ENCODE measurements around the gene MYO15A.

MYO15A gene

GRCh38 chr17:18071751-18072150, 36.8 kb upstream of the MYO15A start:
- ATAC-seq (ENCODE audit: insufficient read depth, low read depth) = no peak
- no peak overlapping the region for H3K9ac ChIP-seq (ENCODE audit: low read depth, low read length)

GRCh38 chr17:18074566-18075272, 33.8 kb upstream of the MYO15A start:
- no peaks in the 10 kb centered on the region for H3K4me1 ChIP-seq (ENCODE audit: insufficient read depth, low read length)
- no peaks in the 10 kb centered on the region for H4K20me1 ChIP-seq (ENCODE audit: insufficient read depth, low read length)
- H3K27ac ChIP-seq (ENCODE audit: low read length) = no peak overlapping the region
- no peaks in the 10 kb centered on the region for H3K9me3 ChIP-seq (ENCODE audit: insufficient read depth, low read length, severe bottlenecking)
- DNase-seq (no peak), ATAC-seq (ENCODE audit: insufficient read depth, low read depth) (no peak)
- H3K4me3 ChIP-seq (ENCODE audit: low read depth in 1 of 2, low read length in 2 of 2) = no peak overlapping the region
- H3K9ac ChIP-seq (ENCODE audit: low read depth, low read length) = no peak overlapping the region
- H3K79me2 ChIP-seq (ENCODE audit: insufficient read depth, low read length) = no peaks in the 10 kb centered on the region
- no peaks in the 10 kb centered on the region for H3K36me3 ChIP-seq (ENCODE audit: insufficient read depth, low read length)
- H3K4me2 ChIP-seq (ENCODE audit: insufficient read depth, low read length) = no peak overlapping the region
- no peak for TF ChIP-seq EZH2 (IDR thresholded peaks at IDR 0.05; ENCODE audit: borderline replicate concordance, low read depth, low read length, severe bottlenecking)
- TF ChIP-seq CTCF (IDR thresholded peaks at IDR 0.05; ENCODE audit: borderline replicate concordance, extremely low read depth, low read length, poor library complexity, severe bottlenecking) = no peak
- no peak overlapping the region for H2AFZ ChIP-seq (ENCODE audit: low read depth, low read length)
- H3K27me3 ChIP-seq (ENCODE audit: insufficient read depth, low read length, poor library complexity) = no peaks in the 10 kb centered on the region

More at GRCh38 chr17:18071751-18072150, 36.8 kb upstream of the MYO15A start:
- no peak for DNase-seq
- H2AFZ ChIP-seq (ENCODE audit: low read depth, low read length) = no peak overlapping the region
- no peaks in the 10 kb centered on the region for H3K4me1 ChIP-seq (ENCODE audit: insufficient read depth, low read length)
- no peaks in the 10 kb centered on the region for H3K9me3 ChIP-seq (ENCODE audit: insufficient read depth, low read length, severe bottlenecking)
- no peak overlapping the region for H3K4me3 ChIP-seq (ENCODE audit: low read depth in 1 of 2, low read length in 2 of 2)
- H3K27ac ChIP-seq (ENCODE audit: low read length) = no peak overlapping the region
- no peaks in the 10 kb centered on the region for H3K79me2 ChIP-seq (ENCODE audit: insufficient read depth, low read length)
- H3K36me3 ChIP-seq (ENCODE audit: insufficient read depth, low read length) = peaks cover 7% of the 10 kb centered on the region; the same call in 1 of the 2 replicates
- H3K27me3 ChIP-seq (ENCODE audit: insufficient read depth, low read length, poor library complexity) = no peaks in the 10 kb centered on the region
- TF ChIP-seq CTCF (IDR thresholded peaks at IDR 0.05; ENCODE audit: borderline replicate concordance, extremely low read depth, low read length, poor library complexity, severe bottlenecking) = no peak
- TF ChIP-seq EZH2 (IDR thresholded peaks at IDR 0.05; ENCODE audit: borderline replicate concordance, low read depth, low read length, severe bottlenecking) = no peak
- no peak overlapping the region for H3K4me2 ChIP-seq (ENCODE audit: insufficient read depth, low read length)
- no peaks in the 10 kb centered on the region for H4K20me1 ChIP-seq (ENCODE audit: insufficient read depth, low read length)

DNA sequence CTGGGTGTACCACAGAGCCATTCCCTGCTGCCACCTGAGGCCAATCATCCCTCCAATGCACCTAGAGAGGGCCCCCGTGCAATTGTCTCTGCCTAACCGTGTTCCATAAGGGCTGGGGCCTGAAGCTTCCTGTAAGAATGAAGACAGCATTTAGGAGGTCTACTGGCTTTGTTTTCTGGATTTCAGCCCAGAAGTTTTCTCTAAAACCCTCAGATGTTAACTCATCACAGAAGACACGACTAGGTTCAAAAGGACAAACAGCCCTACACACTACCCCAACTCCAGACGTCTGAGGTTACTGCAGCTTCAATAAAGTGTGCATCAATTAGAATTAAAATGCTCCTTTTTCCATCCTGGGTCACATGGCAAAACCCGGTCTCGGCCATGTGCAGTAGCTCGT, 31.6 kb upstream of the MYO15A start:
- no peak for TF ChIP-seq CTCF (IDR thresholded peaks at IDR 0.05; ENCODE audit: borderline replicate concordance, extremely low read depth, low read length, poor library complexity, severe bottlenecking)
- no peak for TF ChIP-seq EZH2 (IDR thresholded peaks at IDR 0.05; ENCODE audit: borderline replicate concordance, low read depth, low read length, severe bottlenecking)
- Histone ChIP-seq H3K9ac (ENCODE audit: low read depth, low read length) (no peak overlapping the region), H3K36me3 (ENCODE audit: insufficient read depth, low read length) (no peaks in the 10 kb centered on the region), H3K4me3 (ENCODE audit: low read depth in 1 of 2, low read length in 2 of 2) (no peak overlapping the region), H3K79me2 (ENCODE audit: insufficient read depth, low read length) (no peaks in the 10 kb centered on the region), H3K9me3 (ENCODE audit: insufficient read depth, low read length, severe bottlenecking) (no peaks in the 10 kb centered on the region), H3K27ac (ENCODE audit: low read length) (no peak overlapping the region), H4K20me1 (ENCODE audit: insufficient read depth, low read length) (no peaks in the 10 kb centered on the region), H3K27me3 (ENCODE audit: insufficient read depth, low read length, poor library complexity) (no peaks in the 10 kb centered on the region), H3K4me2 (ENCODE audit: insufficient read depth, low read length) (no peak overlapping the region), H2AFZ (ENCODE audit: low read depth, low read length) (no peak overlapping the region), H3K4me1 (ENCODE audit: insufficient read depth, low read length) (no peaks in the 10 kb centered on the region)
- ATAC-seq (ENCODE audit: insufficient read depth, low read depth) = no peak
- DNase-seq = no peak
